ENCODE measurements around the gene SHD.
A peak's percentile ranks its signal among the peaks of the same experiment; 100 is the strongest.
"Not testable (repeated sequence)": the region's sequence is repeated elsewhere in the genome, so short reads cannot be mapped to it uniquely, and the experiment has no call there.

The SHD gene

DNA sequence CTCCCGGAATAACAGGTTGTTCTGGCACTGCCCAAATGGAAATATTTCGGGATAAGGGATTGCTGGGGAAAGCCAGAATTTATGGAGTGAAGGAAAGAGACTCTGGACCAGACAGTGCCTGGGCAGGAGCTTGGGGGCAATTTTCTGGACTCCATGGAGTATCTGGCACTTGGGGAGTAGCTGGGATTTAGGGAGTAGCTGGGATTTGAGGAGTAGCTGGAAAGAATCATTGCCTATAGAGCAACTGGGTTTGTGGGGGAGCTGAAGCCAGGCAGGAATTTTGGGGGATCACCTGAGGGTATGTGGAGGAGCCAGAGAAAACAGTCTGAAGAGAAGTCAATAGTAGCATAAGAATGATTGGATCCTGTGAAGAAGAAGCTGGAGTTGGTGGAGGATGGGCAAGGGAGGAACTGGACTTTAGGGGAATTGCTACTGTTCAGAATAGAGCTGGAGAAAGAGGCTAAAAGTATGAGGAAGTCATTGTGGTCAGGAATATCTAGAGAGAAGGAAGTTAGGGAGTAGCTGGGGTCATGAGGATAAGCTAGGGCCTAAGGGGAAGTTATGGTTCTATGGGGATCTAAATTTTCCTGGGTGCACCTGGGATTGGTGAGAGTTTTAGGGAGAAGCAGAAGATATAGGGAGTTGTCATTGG, 40.1 kb downstream of the SHD start:
- in situ Hi-C loops (cut with HindIII; ENCODE audit: low pct_ligation_motif_present, low pct_unique_long_range_greater_than_20kb, low sequenced_read_pairs) = no loop called here
- no peak for DNase-seq

DNA sequence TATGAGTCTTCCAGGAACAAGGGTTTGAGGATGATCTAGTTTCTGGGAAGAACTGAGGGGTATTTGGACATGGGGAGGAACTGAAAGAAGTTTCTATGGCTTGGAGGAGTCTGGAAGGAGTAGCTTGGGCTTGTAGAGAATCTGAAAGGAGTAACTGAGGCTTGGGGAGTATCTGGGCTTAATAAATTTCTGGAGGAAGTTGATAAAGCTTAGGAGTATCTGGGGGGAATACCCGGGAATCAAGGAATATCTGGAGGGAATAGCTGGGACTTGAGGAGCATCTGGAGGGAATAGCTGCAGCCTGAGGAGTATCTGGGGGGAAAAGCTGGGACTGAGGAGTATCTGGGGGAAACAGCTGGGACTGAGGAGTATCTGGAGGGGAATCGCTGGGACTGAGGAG, 41.4 kb downstream of the SHD start:
- in situ Hi-C loops (cut with HindIII; ENCODE audit: low pct_ligation_motif_present, low pct_unique_long_range_greater_than_20kb, low sequenced_read_pairs) = no loop called here
- no peak for DNase-seq

DNA sequence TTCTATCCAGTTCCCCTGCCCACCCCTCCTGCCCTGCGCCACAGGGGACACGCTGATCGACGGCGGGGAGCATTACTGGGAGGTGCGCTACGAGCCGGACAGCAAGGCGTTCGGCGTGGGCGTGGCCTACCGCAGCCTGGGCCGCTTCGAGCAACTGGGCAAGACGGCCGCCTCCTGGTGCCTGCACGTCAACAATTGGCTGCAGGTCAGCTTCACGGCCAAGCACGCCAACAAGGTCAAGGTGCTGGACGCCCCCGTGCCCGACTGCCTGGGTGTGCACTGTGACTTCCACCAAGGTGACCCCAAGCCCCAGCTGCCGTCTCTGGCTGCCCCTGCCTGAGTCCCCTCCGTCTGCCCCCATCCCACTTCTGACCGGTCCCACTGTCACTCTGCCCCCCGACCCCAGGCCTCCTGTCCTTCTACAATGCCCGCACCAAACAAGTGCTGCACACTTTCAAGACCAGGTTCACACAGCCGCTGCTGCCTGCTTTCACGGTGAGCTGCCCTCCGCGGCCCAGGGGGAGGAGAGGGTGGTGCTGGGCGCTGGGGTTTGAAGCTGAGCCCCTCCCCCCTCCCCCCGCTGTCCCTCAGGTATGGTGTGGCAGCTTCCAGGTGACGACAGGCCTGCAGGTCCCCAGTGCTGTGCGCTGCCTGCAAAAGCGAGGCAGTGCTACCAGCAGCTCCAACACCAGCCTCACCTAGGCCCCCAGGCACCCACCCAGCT, 44.0 kb downstream of the SHD start:
- DNase-seq = no peak
- in situ Hi-C loops (cut with HindIII; ENCODE audit: low pct_ligation_motif_present, low pct_unique_long_range_greater_than_20kb, low sequenced_read_pairs) = no loop called here

DNA sequence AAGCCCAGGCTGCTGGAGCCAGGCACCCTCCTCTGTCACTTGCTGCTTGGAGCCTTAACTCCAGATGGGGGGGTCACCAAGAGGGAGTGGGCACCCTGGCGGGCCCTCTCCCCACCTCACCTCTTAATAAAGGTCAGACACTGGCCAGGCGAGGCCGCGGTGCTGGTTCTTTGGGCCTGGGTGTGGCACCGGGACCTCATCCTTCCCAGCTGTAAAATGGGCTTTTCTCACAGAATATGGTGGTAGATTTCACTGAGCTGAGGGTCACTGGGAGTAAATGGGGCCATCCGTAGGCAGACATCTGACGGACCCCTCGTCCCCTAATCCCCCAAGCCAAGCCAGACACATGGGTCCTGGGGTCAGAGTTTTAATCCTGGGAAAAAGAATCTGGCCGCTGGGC, 44.6 kb downstream of the SHD start:
- in situ Hi-C loops (cut with HindIII; ENCODE audit: low pct_ligation_motif_present, low pct_unique_long_range_greater_than_20kb, low sequenced_read_pairs) = no loop called here
- DNase-seq = no peak

DNA sequence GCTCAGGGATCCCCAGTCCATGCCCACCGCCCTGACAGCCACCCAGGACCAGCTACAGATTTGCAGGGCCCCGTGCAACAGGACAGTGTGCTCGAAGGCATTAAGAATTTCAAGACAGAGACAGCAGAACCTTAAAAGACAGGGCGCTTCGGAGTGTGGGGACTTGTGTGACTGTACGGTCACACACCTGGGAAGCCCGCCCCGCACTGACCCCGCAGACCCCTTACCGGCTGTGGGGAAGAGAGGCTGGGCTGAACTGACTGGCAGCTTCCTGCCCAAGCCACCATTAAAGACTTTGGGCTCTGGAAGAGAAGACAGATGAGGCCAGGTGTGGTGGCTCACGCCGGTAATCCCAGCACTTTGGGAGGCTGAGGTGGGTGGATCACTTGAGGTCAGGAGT, 45.2 kb downstream of the SHD start:
- in situ Hi-C loops (cut with HindIII; ENCODE audit: low pct_ligation_motif_present, low pct_unique_long_range_greater_than_20kb, low sequenced_read_pairs) = no loop called here

DNA sequence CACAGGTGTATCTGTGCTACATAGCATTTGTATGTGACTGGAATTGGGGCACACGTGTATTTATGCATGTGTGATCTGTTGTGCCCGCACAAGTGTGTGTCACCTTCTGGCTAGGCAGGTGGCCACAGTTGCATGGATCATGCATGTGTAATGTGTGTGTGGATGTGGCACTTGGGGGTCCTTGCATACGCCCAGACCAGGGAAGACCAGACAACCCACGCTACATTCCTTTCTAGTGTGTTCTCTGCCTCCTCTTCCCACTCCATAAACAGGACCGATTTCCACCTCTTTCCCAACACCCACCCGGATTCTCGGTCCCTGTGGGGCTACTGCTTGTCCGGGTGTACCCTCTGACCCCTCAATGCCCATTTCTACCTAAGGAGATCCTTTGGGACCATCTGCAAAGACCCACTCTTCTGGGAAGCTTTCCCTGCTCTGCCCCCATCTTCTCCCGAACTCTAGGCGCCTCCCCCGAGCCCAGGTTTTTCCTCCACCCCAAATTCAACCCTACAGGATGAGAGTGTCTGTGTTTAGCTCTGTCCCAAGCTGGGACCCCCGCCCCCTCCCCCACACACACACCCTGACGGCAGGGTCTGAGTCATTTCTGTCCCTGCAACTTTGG, 47.3 kb downstream of the SHD start:
- in situ Hi-C loops (cut with HindIII; ENCODE audit: low pct_ligation_motif_present, low pct_unique_long_range_greater_than_20kb, low sequenced_read_pairs) = no loop called here
- DNase-seq = no peak

More for the DNA sequence above, 45.2 kb downstream of the SHD start:
- no peak for DNase-seq

DNA sequence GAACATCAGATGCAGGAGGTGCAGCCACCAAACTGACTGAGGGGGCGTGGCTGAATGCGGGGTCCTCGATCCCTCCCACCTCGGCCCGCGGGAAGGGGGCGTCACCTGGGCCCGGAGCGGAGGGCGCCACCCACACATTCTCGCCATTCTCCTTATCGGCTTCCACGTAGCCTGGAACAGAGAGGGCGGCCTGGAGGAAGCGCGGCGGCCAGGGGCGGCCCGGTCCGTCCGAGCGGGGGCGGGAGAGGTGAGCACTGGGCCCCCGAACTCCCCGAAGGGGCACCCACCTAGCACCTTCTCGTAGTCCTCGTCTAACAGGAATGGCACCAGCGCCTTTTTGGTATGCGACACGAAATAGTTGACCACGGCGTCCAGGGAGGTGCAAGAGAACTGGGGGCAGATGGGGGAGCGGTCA, 47.8 kb downstream of the SHD start:
- in situ Hi-C loops (cut with HindIII; ENCODE audit: low pct_ligation_motif_present, low pct_unique_long_range_greater_than_20kb, low sequenced_read_pairs) = no loop called here
- no peak for DNase-seq

DNA sequence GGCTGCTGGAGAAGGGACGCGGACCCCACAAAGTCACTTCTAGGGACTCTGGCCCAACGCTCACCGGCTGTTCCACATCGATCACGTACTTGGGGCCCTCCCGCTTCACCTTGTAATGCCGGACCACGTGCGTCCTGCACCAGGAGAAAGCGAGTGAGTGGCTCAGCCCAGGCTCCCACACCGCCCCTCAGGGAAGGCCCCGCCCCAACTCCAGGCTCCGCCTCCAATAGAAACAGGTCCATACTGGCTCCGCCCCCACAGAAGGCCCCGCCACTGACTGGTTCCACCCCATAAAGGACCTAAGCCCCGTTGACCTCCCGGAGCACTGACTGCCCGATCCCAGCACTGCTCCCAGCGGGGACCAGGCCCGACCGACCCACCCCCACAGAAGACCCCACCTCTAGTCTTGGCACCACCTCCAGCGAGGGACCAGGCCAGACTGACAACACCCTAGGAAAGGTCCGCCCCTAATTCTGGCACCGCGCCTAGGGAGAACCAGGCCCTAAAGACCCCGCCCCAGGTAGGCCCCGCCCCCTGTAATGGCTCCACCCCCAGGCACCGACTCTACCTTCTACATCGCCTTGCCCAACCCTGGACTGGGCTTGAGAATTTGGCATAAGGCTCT, 48.3 kb downstream of the SHD start:
- no peak for DNase-seq
- in situ Hi-C loops (cut with HindIII; ENCODE audit: low pct_ligation_motif_present, low pct_unique_long_range_greater_than_20kb, low sequenced_read_pairs) = no loop called here

DNA sequence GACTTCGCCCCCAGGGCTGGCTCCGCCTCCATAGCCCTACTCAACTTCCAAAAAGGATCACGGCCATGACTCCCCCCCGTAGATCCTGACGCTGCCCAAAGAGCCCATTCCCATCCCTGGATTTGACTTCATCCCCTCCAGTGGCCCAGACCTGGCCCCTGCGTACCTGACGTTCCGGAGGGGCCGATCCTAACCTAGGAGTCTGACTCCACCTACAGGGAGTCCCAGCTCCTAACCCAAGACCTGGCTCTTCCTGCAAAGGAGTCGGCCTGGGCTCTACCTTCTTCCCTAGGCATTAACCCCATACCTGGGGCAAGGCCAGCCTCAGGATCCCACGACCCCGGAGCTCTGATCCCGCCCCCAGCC, 48.8 kb downstream of the SHD start:
- in situ Hi-C loops (cut with HindIII; ENCODE audit: low pct_ligation_motif_present, low pct_unique_long_range_greater_than_20kb, low sequenced_read_pairs) = no loop called here
- DNase-seq = no peak

DNA sequence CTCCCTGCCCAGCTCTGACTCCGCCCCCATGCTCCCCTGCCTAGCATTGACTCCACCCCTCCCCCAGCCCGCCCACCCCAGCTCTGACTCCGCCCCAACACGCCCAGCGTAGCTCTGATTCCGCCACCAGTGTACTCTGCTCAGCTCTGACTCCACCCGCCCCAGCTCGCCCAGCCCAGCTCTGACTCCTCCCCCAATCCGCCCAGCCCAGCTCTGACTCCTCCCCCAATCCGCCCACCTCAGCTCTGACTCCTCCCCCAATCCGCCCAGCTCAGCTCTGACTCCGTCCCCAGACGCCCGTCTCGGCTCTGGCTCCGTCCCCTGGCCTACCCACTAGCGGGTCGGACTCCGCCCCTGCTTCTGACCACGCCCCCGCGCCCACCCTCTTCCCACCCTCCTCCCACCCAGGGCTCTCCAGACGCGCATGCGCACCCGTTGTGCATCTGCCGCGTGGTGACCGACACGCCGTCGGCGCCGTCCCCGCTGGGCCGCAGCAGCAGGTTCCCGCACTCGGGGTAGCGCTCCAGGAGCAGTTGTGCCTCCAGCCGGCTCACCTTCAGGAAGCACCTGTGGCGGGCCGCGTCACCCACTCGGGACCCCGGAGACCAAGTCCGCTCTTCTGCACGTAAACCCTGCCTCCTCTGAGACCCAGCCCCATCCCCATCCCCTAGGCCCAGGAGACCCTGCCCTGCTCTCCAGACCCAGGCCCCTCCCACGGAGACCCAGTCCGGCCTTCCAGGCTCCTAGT, 49.4 kb downstream of the SHD start:
- in situ Hi-C loops (cut with HindIII; ENCODE audit: low pct_ligation_motif_present, low pct_unique_long_range_greater_than_20kb, low sequenced_read_pairs) = no loop called here
- DNase-seq = no peak

DNA sequence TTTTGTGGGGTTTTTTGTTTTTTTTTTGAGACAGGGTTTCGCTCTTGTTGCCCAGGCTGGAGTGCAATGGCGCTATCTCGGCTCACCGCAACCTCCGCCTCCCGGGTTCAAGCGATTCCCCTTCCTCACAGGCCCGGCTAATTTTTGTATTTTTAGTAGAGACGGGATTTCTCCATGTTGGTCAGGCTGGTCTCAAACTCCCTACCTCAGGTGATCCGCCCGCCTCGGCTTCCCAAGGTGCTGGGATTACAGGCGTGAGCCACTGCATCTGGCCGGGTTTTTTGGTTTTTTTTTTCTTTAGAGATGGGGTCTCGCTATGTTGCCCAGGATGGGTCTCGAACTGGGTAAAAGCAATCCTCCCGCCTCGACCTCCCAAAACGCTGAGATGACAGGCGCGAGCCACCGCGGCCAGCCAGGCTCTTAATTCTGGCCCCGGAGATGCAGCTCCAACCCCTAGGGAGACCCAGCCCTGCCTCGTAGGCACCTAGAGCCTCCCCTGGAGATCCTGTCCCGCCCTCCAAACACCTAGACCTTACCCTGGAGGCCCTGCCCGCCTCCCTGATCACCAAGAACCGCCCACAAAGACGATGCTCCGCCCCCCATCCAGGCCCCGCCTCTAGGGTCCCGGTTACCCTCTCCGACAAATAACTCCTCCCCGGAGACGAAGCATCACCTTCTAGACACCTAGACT, 50.1 kb downstream of the SHD start:
- DNase-seq; in situ Hi-C loops (cut with HindIII; ENCODE audit: low pct_ligation_motif_present, low pct_unique_long_range_greater_than_20kb, low sequenced_read_pairs): not testable (repeated sequence)

DNA sequence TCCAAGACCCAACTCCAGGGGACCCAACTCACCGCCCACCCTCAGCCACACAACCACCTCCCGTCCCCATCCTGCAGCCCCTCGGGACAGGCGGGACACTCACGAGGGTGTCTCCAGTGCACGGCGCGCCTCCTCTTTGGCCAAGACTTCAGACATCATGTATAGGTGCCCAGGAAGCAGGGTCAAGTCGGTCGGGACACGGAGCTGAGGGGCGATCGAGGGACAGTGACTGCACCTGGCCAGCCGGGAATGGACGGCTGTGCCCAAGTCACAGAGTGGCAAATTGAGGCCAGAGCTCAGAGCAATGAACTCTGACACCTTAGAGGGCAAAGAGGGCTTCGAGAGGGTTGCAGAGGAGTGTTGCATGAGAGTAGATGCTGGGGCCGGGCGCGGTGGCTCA, 50.8 kb downstream of the SHD start:
- no peak for DNase-seq
- in situ Hi-C loops (cut with HindIII; ENCODE audit: low pct_ligation_motif_present, low pct_unique_long_range_greater_than_20kb, low sequenced_read_pairs) = no loop called here

DNA sequence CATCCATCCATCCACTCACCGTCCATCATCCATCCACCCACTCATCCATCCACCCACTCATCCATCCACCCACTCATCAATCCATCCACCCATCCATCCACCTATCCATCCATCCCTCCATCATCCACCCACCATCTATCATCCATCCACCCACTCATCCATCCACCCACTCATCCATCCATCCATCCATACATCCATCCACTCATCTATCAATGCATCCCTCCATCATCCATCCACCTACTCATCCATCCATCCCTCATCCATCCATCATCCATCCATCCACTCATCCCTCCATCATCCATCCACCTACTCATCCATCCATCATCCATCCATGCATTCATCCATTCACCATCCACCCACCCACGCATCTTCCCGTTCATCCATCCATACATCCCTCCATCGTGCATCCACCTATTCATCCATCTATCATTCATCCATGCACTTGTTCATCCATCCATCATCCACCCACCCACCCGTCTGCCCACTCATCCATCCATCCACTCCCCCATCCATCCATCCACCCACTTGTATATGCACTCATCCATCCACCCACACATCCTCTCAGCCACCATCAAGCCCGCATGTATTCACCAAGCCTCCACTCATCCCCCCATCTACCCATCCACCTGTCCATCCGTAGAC, 56.0 kb downstream of the SHD start:
- in situ Hi-C loops (cut with HindIII; ENCODE audit: low pct_ligation_motif_present, low pct_unique_long_range_greater_than_20kb, low sequenced_read_pairs) = no loop called here
- DNase-seq = no peak

DNA sequence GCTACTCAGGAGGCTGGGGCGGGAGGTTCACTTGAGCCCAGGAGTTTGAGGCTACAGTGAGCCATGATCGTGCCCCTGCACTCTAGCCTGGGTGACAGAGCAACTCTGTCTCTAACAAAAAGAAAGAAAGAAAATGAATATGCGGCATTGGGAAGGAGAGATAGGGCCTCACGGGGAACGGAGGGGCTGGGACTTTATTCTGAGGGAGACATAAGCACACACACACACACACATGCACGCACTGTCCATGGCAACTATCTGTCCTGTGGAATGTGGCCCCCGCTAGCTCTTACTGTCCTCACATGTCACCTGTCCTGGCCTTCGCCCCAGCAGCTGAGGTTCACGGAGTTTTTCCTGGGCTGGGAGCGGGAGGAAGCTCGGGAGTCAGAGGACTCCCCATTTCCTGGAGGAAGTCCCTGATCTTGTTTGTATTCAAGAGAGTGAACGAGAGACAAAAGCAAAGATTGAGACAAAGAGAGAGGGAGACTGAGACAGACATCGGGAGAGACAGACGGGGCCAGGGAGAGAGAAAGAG, 58.9 kb downstream of the SHD start:
- in situ Hi-C loops (cut with HindIII; ENCODE audit: low pct_ligation_motif_present, low pct_unique_long_range_greater_than_20kb, low sequenced_read_pairs) = no loop called here
- DNase-seq = no peak

DNA sequence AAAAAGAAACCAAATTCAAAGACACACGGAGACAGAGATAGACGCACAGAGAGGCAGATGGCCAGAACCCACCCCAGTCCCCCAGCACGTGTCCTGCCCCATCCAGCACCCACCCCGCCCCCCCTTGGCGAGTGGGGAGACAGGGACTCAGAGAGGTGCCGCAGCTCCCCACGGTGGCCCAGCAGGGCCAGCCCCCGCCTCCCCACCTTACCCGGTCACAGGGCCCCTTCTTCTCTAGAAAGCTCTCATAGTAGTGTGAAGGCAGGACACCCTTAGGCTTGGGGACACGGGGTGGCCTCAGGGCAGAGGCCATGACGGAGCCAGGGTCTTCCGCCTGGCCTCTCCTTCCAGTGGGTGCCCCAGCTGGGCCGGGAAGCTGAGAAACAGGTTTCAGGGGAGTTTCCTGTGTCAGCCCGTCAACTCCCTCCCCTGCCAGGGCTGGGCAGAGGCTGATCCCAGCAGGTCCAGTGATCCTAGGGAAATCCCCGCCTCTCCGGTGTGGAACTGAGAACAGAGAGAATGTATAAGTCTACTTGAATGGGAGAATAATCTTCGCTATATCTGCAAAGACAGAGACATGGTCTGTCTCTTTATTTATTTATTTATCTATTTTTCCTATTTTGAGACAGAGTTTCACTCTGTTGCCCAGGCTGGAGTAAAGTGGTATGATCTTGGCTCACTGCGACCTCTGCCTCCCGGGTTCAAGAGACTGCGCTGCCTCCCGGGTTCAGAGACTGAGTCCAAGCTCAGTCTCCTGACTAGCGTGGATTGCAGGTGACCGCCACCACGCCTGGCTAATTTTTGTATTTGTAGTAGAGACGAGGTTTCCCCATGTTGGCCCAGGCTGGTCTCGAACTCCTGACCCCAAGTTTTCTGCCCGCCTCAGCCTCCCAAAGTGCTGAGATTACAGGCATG, 59.6 kb downstream of the SHD start, which contains the start of gene STAP2:
Gene STAP2, minus strand, starts transcription at position 387 of the 915 bp plus-strand sequence. Its CDS starts 74 bp downstream, at position 313.
- DNase-seq = peak; percentile 50
- in situ Hi-C loops (cut with HindIII; ENCODE audit: low pct_ligation_motif_present, low pct_unique_long_range_greater_than_20kb, low sequenced_read_pairs) = no loop called here

Data from ACHN (cell line).